Adrenal gland (tissue), 12 donors: Measurements from ENCODE around the gene APMAP. TPM values are rescaled to one million over a fixed set of nuclear protein-coding genes. Genes with fewer than 3 reads are reported as not detected.

Experiments
- DNase-seq, 7 donors: peaks; one replicate each; pipeline ENCODE4 v3.0.0-alpha.2; 2019 to 2020
- H3K27ac ChIP-seq, 5 donors: fragments of 200-600 bp; sonication (generic) in 4 of 5; 1 replicate in 3 of 5; 2 replicates in 2 of 5; pipeline versions ENCODE4 v1.5.1 to v1.8.0; 2016 to 2020; ENCODE audit warnings: mild to moderate bottlenecking in 1 of 5
- H3K27me3 ChIP-seq: fragments of 200-600 bp; 2 replicates; pipeline ENCODE4 v1.8.0; 2021
- H3K36me3 ChIP-seq, 2 donors: fragments of 200-600 bp; replicated peaks in 1 of 2; 1 replicate in 1 of 2; 2 replicates in 1 of 2; pipeline versions ENCODE4 v1.5.1 to v1.8.0; 2018 to 2022
- H3K4me1 ChIP-seq, 2 donors: fragments of 200-600 bp; replicated peaks in 1 of 2; 1 replicate in 1 of 2; 2 replicates in 1 of 2; pipeline versions ENCODE4 v1.5.1 to v1.8.0; 2018 to 2021
- H3K4me3 ChIP-seq, 4 donors: fragments of 200-600 bp; sonication (generic) in 3 of 4; one replicate each; pipeline ENCODE4 v1.5.1; 2016 to 2018
- H3K9me3 ChIP-seq, 3 donors: fragments of 200-600 bp; sonication (generic) in 1 of 3; replicated peaks in 1 of 3; 1 replicate in 2 of 3; 2 replicates in 1 of 3; pipeline versions ENCODE4 v1.5.1 to v1.8.0; 2016 to 2021
- POLR2A ChIP-seq, 2 donors: fragments of 450-650 bp; IDR thresholded peaks; one replicate each; pipeline ENCODE4 v1.6.1; 2017; ENCODE audit warnings: antibody characterized with exemption in 2 of 2, mild to moderate bottlenecking in 2 of 2, moderate library complexity in 1 of 2
- WGBS, 4 donors: extraction: QIAGEN DNeasy Blood & Tissue Kit in 2 of 4; methylation state at CpG; one replicate each; pipeline versions ENCODE4 v1.1.5 to v1.1.7; 2013 to 2017; 5-methylcytosine and 5-hydroxymethylcytosine counted together
- intact Hi-C, 2 donors: fragments of 100-400 bp; cut with DNase I; formaldehyde crosslinking; loops; one replicate each; pipeline versions ENCODE4 v1.14.1 to v1.15.0; 2022 to 2023
- polyA plus RNA-seq, 3 donors: library from polyadenylated mRNA; stranded (reverse); fragments of 200-250 nt in 2 of 3; fragments of 350-450 nt in 1 of 3; fragmentation: Illumina TruSeq in 1 of 3; extraction: RNeasy Lipid Tissue Mini Kit (QIAGEN cat#74804) in 1 of 3; gene quantifications; one replicate each; pipeline ENCODE4 v1.2.3, GENCODE V29; 2013 to 2014
- total RNA-seq, 9 donors: library from RNA; depleted of rRNA in 4 of 9; stranded (reverse); fragments of >200 nt in 4 of 9; fragments of 120-200 nt in 1 of 9; fragmentation: NEBNext Ultra II Directional in 1 of 9; extraction: Animal tissue kit (Norgen Biotek cat#: 25700) in 1 of 9; gene quantifications; one replicate each; pipeline versions ENCODE4 v1.1.0 to v1.2.4, GENCODE V29; 2013 to 2023
- TF ChIP-seq, protein P1 (sequence below), 6 experiments: fragments of 450-650 bp in 4 of 6; fragments of 200-600 bp in 2 of 6; sonication (generic) in 1 of 6; IDR thresholded peaks; 1 replicate in 5 of 6; 2 replicates in 1 of 6; pipeline versions ENCODE4 v1.5.1 to v1.8.0; 2016 to 2021; ENCODE audit warnings: antibody characterized with exemption in 6 of 6, mild to moderate bottlenecking in 2 of 6, moderate library complexity in 1 of 6
- donor health status: healthy with polysubstance abuse.
- donor health status: Bipolar disorder and iron deficiency.
- donor health status: DM: yes; HTN: yes; CAD: no.
- donor health status: DM: no; HTN: no; CAD: no.
- donor health status: DM: no; HTN: no; CAD: no.
- donor health status: DM: yes; HTN: yes; CAD: no.

Gene APMAP
- total and polyA plus RNA-seq, 12 donors = 30.3 to 110 (median 69.7) TPM

DNA sequence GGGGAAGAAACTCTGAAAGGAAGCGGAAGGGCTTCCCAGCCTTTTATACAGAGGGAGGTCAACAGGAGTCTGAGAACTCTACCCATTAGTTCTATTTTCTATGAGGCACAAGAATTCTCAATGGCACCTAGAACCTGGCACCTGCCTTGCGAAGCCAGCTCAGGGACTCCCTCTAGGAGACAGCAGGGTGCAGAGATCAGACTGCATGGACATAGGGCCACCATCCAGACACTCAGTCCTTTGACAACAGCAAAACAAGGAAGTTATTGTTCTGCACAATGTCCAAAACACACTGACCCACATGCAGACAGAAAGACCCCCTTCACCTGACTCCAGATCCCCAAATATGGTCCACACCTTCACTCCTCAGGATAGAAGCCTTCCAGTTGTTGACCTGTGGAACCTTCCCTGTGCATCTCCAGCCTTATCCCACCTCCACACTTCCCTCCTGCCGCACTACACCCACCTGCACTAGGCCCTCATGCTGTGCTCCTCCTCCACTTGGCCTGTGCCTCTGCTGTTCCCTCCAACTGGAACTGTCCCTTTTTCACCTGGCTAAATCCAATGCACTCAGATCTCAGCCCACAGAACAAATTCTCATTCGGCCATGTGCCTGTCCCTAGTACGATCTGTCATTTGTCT is 37.6 kb upstream of the APMAP start:
- H3K4me3 ChIP-seq = no peak overlapping the region
- H3K9me3 ChIP-seq = no peaks in the 10 kb centered on the region
- H3K27ac ChIP-seq = no peak overlapping the region
- no peak for DNase-seq
- no peaks in the 10 kb centered on the region for H3K36me3 ChIP-seq
- intact Hi-C loops = no loop called here
- 93 to 97% (median 95%) methylated on average over 5 of the region's 5 CpGs for WGBS, 4 donors
- peaks cover 0 to 12% of the 10 kb centered on the region in 2 donors for H3K4me1 ChIP-seq
- no peaks in the 10 kb centered on the region for H3K27me3 ChIP-seq
- no peak for TF ChIP-seq POLR2A (IDR thresholded peaks at IDR 0.05)
- TF ChIP-seq, protein P1, sequence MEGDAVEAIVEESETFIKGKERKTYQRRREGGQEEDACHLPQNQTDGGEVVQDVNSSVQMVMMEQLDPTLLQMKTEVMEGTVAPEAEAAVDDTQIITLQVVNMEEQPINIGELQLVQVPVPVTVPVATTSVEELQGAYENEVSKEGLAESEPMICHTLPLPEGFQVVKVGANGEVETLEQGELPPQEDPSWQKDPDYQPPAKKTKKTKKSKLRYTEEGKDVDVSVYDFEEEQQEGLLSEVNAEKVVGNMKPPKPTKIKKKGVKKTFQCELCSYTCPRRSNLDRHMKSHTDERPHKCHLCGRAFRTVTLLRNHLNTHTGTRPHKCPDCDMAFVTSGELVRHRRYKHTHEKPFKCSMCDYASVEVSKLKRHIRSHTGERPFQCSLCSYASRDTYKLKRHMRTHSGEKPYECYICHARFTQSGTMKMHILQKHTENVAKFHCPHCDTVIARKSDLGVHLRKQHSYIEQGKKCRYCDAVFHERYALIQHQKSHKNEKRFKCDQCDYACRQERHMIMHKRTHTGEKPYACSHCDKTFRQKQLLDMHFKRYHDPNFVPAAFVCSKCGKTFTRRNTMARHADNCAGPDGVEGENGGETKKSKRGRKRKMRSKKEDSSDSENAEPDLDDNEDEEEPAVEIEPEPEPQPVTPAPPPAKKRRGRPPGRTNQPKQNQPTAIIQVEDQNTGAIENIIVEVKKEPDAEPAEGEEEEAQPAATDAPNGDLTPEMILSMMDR (IDR thresholded peaks at IDR 0.05) = no peak

DNA sequence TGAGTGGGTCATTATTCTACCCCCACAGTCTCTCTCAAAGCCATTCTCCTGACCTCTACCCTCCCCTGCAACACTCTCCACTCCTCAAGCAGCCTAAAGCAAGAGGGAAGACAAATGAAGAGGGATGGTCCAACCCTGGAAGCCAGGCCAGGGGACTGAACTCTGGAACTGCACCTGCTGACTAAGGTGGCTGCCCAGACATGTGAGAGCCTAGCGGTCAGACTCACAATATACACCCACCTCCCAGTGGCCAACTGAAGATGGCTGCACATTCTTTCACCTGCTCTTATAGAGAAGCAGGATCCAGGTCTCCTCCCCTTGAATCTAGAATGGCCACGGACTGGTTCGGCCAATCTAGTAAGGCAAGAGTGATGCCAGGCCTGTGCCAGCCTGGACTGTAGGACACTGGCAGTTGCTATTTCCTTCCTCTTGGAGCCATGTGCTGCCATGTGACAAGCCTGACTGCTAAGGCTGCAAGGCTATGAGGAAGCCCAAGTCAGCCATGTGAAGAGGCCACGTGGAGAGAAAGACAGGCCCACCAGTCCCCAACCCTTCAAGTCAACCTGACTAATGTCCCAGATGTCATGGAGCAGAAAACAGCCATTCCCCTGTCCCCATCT is 33.5 kb upstream of the APMAP start:
- no peak overlapping the region for H3K27ac ChIP-seq
- 80 to 95% (median 89%) methylated on average over 2 to 4 of the region's 4 CpGs for WGBS, 4 donors
- H3K36me3 ChIP-seq = peaks cover 0 to 6% of the 10 kb centered on the region in 2 donors
- no peak overlapping the region for H3K4me3 ChIP-seq
- no peaks in the 10 kb centered on the region for H3K4me1 ChIP-seq
- H3K9me3 ChIP-seq = no peaks in the 10 kb centered on the region
- peak in 3 of 7 donors; percentile 14 to 27 (median 17) for DNase-seq
- H3K27me3 ChIP-seq = no peaks in the 10 kb centered on the region
- intact Hi-C loops = no loop called here
- TF ChIP-seq, protein P1 (IDR thresholded peaks at IDR 0.05) = no peak
- no peak for TF ChIP-seq POLR2A (IDR thresholded peaks at IDR 0.05)

- intact Hi-C loops = no loop called here
- Histone ChIP-seq H3K27me3 (no peaks in the 10 kb centered on the region), H3K9me3 (no peaks in the 10 kb centered on the region), H3K36me3 (peaks cover 0 to 6% of the 10 kb centered on the region in 2 donors), H3K4me3 (no peak overlapping the region), H3K4me1 (no peaks in the 10 kb centered on the region), H3K27ac (no peak overlapping the region)
- peak in 2 of 7 donors; percentile 7 to 9 for DNase-seq
- 67 to 88% (median 83%) methylated on average over 14 of the region's 14 CpGs for WGBS, 4 donors
- no peak for TF ChIP-seq POLR2A (IDR thresholded peaks at IDR 0.05)
- TF ChIP-seq, protein P1 (IDR thresholded peaks at IDR 0.05) = no peak
Measured at GRCh38 chr20:25025091-25025861, 32.7 kb upstream of the APMAP start.

DNA sequence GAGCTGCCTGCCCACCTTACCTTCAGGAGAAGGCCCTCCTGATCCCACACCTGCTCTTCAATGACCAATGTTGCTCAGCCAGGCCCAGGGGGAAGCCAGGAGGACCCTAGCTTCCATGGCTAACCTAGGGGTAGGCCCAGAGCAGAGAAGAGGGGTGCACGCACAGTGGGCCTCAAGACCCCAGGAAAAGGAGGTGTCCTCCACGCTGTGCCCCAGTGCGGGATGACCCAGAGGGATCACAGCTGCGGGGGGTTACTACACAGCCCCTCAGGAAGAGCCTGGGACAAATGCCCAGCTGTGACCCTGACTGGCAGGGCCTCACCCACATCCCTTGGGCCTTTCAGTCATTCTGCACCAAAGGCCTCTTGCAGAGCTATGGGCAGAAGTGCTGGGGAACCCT is 31.6 kb upstream of the APMAP start:
- peak in 1 of 7 donors; percentile 3 for DNase-seq
- Histone ChIP-seq H3K27ac (no peak overlapping the region), H3K9me3 (no peaks in the 10 kb centered on the region), H3K27me3 (no peaks in the 10 kb centered on the region), H3K4me3 (no peak overlapping the region), H3K4me1 (no peaks in the 10 kb centered on the region), H3K36me3 (peaks cover 0 to 6% of the 10 kb centered on the region in 2 donors)
- TF ChIP-seq, protein P1 (IDR thresholded peaks at IDR 0.05) = no peak
- no peak for TF ChIP-seq POLR2A (IDR thresholded peaks at IDR 0.05)
- intact Hi-C loops = no loop called here
- 98 to 100% (median 99%) methylated on average over 3 to 4 of the region's 4 CpGs; no CpG with 5 or more reads in 1 of the 4 donors for WGBS, 4 donors
